Measurements from ENCODE around the gene GIT2. TPM values are rescaled to one million over a fixed set of nuclear protein-coding genes. Genes with fewer than 3 reads are reported as not detected.

GIT2 gene
- total and polyA plus RNA-seq, 10 of the 15 experiments (the other 5 are each of a cell fraction or from before 2014, with no cell fraction given): 9.1 to 49.9 (median 43.9) TPM

GRCh38 chr12:109880043-109880931 lies 115.9 kb downstream of the GIT2 start, which contains the start of gene GLTP (continued):
- no peak for TF ChIP-seq ZNF592 (IDR thresholded peaks at IDR 0.05)
- no peak for TF ChIP-seq SREBF1 (IDR thresholded peaks at IDR 0.05; ENCODE audit: low read length)
- peak; percentile 81 for TF ChIP-seq HDGF (IDR thresholded peaks at IDR 0.05)
- no peak for TF ChIP-seq TARDBP (IDR thresholded peaks at IDR 0.05; ENCODE audit: borderline replicate concordance)
- no peak for TF ChIP-seq CEBPB (IDR thresholded peaks at IDR 0.05; ENCODE audit: borderline replicate concordance in 1 of 2, low read depth in 2 of 2, low read length in 2 of 2)
- no peak for TF ChIP-seq E2F4 (IDR thresholded peaks at IDR 0.05; ENCODE audit: low read depth, low read length)
- peak; percentile 95 for TF ChIP-seq LARP7 (IDR thresholded peaks at IDR 0.05)
- TF ChIP-seq CTCF (IDR thresholded peaks at IDR 0.05 in 2 of 3, conservative IDR thresholded peaks at IDR 0.05 in 1 of 3; ENCODE audit: control insufficient read depth in 2 of 3, extremely low read depth in 1 of 3, insufficient read depth in 1 of 3, low read depth in 3 of 3, low read length in 3 of 3): peak; percentile 43 to 86 (median 50); a peak in 4 of 6 replicates
- no peak for TF ChIP-seq BRCA1 (IDR thresholded peaks at IDR 0.05; ENCODE audit: low read depth, low read length)
- TF ChIP-seq BCL3 (IDR thresholded peaks at IDR 0.05; ENCODE audit: borderline replicate concordance, insufficient read depth, low read depth, low read length, poor library complexity, severe bottlenecking): no peak
- peak; percentile 33 to 82 for TF ChIP-seq EGR1 (IDR thresholded peaks at IDR 0.05; ENCODE audit: borderline replicate concordance in 1 of 2, low read depth in 2 of 2, low read length in 2 of 2)
- peak; percentile 67 for TF ChIP-seq NR2C1 (IDR thresholded peaks at IDR 0.05)
- no peak for TF ChIP-seq NFIC (IDR thresholded peaks at IDR 0.05; ENCODE audit: low read depth, low read length)
- TF ChIP-seq IKZF2 (IDR thresholded peaks at IDR 0.05): no peak
- no peak for TF ChIP-seq HDAC2 (IDR thresholded peaks at IDR 0.05)
